GM21526 (cell line): Measurements from ENCODE around the gene OTOL1.
"Not testable (repeated sequence)": the region's sequence is repeated elsewhere in the genome, so short reads cannot be mapped to it uniquely, and the experiment has no call there.

ENCODE experiments used
- ATAC-seq: cut with Tn5 transposase; IDR thresholded peaks from one replicate; pipeline ENCODE4 v1.9.1; 2021; ENCODE audit warnings: moderate library complexity; ENCODE audit not compliant: unreplicated experiment, low FRiP score

OTOL1 gene

GRCh38 chr3:161496508-161496907, at the start of gene OTOL1:
OTOL1 (plus strand) TSS chr3:161496808; CDS start chr3:161496808, 0 bp downstream.
- ATAC-seq: no peak

DNA sequence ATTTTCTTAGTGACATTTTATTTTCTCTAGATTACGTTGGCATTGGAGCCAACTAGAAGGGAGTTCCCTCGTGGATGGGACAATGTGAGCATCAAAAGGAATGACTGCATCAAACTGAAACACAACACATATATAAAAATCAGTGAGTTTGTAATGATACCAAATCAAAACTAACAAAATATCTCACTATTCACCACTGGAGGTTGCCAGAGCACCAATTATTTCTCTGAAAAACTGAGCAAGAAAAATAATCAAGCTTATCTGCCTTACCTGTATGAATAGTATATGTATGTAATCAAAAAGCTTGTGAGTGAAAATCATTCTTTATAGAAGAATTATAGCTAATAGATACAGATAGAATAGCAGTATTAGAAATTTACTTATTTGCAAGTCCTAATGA, 46.8 kb upstream of the OTOL1 start:
- ATAC-seq: no peak

DNA sequence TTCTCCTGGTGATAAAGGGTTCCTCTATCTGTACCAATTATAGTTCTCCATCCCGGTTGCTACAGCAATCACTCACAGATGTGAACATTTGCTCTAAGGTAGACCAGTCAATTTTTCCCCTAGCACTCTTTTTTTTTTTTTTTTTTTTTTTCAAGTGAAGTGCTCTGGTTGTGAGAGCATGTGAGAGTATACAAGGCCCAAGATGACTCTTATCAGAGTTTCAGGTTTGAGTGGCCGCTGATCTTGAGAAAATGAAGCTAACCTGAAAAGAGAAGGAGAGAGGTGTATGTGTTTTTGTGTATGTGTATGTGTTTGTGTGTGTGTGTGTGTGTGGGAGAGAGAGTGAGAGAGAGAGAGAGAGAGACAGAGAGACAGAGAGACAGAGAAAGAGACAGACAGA, 44.4 kb upstream of the OTOL1 start:
- ATAC-seq: peak; percentile 59

GRCh38 chr3:161454615-161455014, 42.0 kb upstream of the OTOL1 start:
- no peak for ATAC-seq

GRCh38 chr3:161455962-161456361, 40.6 kb upstream of the OTOL1 start:
- ATAC-seq: no peak

- no peak for ATAC-seq
These were observed 34.5 kb upstream of the OTOL1 start for GRCh38 chr3:161462138-161462537.

- no peak for ATAC-seq
These were observed 25.4 kb upstream of the OTOL1 start for GRCh38 chr3:161471211-161471610.

GRCh38 chr3:161474139-161474538, 22.5 kb upstream of the OTOL1 start:
- no peak for ATAC-seq

DNA sequence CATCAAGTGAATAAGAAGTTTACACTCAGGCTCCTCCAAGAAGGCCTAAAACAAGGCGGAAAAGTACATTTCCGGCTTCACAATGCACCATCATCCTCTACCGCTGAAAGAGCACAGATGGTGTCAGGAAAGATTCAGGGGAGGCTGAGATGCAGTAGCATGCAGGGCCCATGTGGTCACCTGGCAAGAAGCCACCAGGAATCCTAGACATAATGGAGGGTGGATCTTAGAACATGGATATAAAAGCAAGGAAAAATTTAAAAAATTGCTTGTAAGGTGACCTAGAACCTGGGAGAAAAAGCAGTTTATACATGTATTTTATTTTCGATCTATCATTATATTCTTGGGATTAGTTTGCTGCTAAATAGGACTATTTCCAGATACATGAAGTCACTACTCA, 21.9 kb upstream of the OTOL1 start:
- ATAC-seq: no peak

DNA sequence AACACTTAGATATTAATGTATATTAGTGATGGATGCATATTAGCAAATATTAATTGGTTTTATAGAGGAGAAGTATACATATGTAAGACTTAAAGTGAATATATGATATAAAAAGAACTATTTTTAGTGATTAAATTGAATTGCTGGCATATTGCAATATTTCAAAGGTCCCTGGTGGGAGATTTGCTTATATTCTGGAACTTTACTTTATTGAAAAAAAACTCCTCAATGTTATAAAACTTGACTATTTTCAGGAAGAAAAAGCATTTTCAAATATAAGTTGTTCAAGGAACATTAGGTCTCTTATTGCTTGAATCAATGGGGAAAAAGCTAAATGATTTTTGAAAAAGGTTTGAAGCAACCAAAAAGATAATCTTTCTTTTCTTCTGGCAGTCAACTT, 21.4 kb upstream of the OTOL1 start:
- no peak for ATAC-seq

GRCh38 chr3:161475905-161476304, 20.7 kb upstream of the OTOL1 start:
- no peak for ATAC-seq

DNA sequence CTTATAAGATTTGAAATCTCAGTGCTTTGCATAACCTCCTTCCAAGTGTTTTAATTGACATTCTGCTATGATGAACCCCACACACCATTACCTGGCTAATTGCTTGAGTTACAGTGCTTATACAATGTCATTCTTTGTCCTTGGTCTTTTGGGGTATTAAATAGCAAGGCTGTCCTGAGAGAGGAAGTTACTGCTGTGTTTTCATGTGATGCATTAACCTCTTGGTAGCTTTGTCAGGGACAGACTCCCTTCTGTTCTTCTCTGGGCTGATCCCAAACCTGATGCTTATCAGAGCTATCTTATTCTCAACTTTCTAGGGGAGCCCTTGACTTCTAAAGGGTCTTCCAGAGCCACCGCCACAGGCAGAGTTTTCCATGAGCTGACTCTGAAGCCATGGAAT, 12.4 kb upstream of the OTOL1 start:
- no peak for ATAC-seq

DNA sequence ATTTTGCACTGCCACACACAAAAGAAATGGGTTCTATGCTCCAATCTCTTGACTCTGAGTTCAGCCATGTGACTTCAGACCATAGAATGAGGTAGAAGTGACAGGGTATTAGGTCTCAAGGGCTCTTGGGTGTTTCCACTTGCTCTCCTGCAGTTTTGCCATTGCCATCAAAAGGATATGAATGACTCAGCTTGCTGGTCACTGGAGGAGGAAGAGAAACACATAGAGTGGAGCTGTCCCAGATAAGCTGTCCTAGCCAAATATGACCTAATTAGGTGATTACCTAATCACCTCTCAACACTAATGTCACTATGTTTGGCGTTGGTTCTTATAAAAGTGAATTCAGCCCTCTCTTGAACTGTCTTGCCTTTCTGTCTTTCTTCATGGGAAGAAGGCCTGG, 8.3 kb upstream of the OTOL1 start:
- not testable (repeated sequence) for ATAC-seq

DNA sequence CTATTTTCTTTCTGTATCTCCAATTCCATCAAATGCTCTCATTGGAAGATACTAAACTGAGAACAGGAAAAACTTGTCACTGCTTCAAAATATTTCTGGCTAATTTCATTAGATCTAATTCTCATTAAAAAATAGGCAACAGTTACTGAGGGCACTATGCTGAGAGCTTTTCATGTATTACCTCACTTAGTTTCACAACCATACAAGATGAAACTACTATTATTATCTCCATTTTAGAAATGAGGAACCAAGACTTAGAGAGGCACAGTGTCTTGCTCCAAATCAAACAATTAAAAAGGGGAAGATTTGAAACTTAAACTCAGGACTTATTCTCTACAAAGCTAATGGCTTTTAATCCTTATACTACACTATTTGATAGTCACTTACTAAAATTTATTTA, 7.2 kb upstream of the OTOL1 start:
- ATAC-seq: peak; percentile 100

- ATAC-seq: not testable (repeated sequence)
These were observed 5.8 kb upstream of the OTOL1 start for GRCh38 chr3:161490845-161491244.

GRCh38 chr3:161498259-161498921, 1.8 kb downstream of the OTOL1 start:
- no peak for ATAC-seq

GRCh38 chr3:161500068-161500796, 3.6 kb downstream of the OTOL1 start:
- ATAC-seq: no peak

DNA sequence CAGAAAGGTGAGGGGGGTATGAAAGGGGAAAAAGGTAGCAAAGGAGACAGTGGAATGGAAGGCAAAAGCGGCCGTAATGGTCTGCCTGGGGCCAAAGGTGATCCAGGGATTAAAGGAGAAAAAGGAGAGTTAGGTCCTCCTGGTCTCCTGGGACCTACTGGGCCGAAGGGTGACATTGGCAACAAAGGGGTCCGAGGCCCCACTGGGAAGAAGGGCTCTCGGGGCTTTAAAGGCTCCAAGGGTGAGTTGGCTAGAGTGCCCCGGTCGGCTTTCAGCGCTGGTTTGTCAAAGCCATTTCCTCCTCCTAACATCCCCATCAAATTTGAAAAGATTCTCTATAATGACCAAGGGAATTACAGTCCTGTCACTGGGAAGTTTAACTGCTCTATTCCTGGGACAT, 6.7 kb downstream of the OTOL1 start:
- ATAC-seq: no peak

GRCh38 chr3:161508852-161509477, 12.4 kb downstream of the OTOL1 start:
- ATAC-seq: peak; percentile 85

DNA sequence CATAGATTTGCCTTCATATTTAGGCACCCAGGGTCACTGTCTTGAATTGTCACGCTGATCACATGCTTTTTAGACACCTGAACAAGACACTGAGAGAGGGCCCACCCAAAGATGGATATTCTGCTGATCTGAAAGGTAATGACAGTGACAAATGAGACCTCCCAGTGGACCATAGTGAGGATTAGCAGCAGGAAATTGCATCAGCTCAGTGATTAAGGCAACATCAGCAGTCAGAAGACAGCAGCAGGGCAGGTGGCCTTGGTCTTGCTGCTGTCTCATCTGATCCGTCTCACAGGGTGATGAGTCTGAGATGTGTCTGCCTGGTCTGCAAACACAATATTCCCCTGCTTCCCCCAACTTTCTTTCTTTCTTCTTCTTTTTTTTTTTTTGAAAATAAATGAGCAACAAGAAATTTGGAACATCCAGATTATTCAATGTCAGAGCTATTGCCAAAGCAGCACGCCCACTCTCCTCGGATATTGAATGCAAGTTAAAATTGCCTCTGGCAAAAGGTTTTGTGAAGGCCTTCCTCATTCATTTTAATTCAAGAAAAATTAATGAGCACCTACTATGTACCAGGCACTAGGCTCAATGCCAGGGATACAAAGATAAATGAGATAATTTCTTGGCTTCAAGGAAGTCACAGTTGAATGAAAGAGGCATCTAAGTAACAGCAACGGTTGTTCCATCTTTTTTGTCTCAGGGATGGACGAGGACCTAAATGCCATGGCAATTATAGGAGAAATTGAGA, 14.1 kb downstream of the OTOL1 start:
- ATAC-seq: no peak

DNA sequence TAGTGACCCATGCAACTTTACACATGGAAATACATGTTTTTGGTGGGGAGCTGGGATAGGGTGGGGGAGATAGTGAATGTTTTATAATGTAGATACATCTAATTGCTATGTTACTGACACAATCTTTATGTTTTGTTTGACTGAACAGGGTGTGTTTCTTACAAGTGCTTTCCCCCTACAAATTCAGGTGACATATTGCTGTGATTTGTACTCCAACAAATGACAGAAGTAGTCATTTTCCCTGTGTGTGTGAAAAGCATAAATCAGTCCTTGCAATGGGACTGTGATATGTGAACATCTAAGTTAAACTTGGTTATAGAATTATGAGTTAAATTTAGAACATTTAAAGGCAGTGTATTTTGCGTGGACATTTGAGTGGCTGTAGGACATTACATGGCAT, 27.3 kb downstream of the OTOL1 start:
- no peak for ATAC-seq
